ENCODE measurements around the gene OR10H5.

GRCh38 chr19:15740785-15741184 lies 46.7 kb upstream of the OR10H5 start:
- TF ChIP-seq CTCF (conservative IDR thresholded peaks at IDR 0.05; ENCODE audit: low read depth in 2 of 2) (no peak), NANOG (IDR thresholded peaks at IDR 0.05; ENCODE audit: borderline replicate concordance) (no peak), EZH2phosphoT487 (IDR thresholded peaks at IDR 0.05; ENCODE audit: unreplicated experiment) (no peak), REST (IDR thresholded peaks at IDR 0.05; ENCODE audit: unreplicated experiment) (no peak), CREB1 (CRISPR knock-in tag; IDR thresholded peaks at IDR 0.05; ENCODE audit: low read depth) (no peak), ETS1 (IDR thresholded peaks at IDR 0.05) (no peak), EZH2 (IDR thresholded peaks at IDR 0.05; ENCODE audit: low read depth, unreplicated experiment) (no peak), STAT1 (IDR thresholded peaks at IDR 0.05; ENCODE audit: unreplicated experiment) (no peak), ZNF114 (CRISPR knock-in tag; IDR thresholded peaks at IDR 0.05) (no peak), POLR2AphosphoS5 (IDR thresholded peaks at IDR 0.05; ENCODE audit: low read depth) (no peak), JUNB (IDR thresholded peaks at IDR 0.05; ENCODE audit: unreplicated experiment) (no peak), ZNF331 (CRISPR knock-in tag; IDR thresholded peaks at IDR 0.05; ENCODE audit: low read depth) (no peak)

Measured in GM23338 (cell line).